ENCODE results near the gene FCGR2B. TPM values are rescaled to one million over a fixed set of nuclear protein-coding genes. Genes with fewer than 3 reads are reported as not detected.
A peak's percentile ranks its signal among the peaks of the same experiment; 100 is the strongest.

Gene FCGR2B
- total and polyA plus RNA-seq, 2 donors (not counting 3 experiments of a cell fraction or from before 2014, with no cell fraction given): not detected

GRCh38 chr1:161721738-161722343, 58.9 kb downstream of the FCGR2B start:
- H3K4me1 ChIP-seq (ENCODE audit: control insufficient read depth, extremely low read depth, insufficient read depth, low read length): peaks cover 6% of the 10 kb centered on the region
- TF ChIP-seq JUN (IDR thresholded peaks at IDR 0.05; ENCODE audit: borderline replicate concordance, insufficient read depth, insufficient read length, low read depth) (peak; percentile 20), EZH2 (IDR thresholded peaks at IDR 0.05; ENCODE audit: borderline replicate concordance, low read depth, low read length, severe bottlenecking) (no peak), FOS (IDR thresholded peaks at IDR 0.05; ENCODE audit: borderline replicate concordance, insufficient read depth, low read length) (peak; percentile 62), POLR2A (IDR thresholded peaks at IDR 0.05; ENCODE audit: low read depth, low read length) (no peak)
- H3K27me3 ChIP-seq (ENCODE audit: control insufficient read depth in 2 of 2, insufficient read depth in 2 of 2, low read length in 2 of 2): peaks cover 5 to 9% of the 10 kb centered on the region in 2 experiments
- ChIA-PET POLR2A (no interaction called here), CTCF (interaction anchor here (0.8 to 1.3 kb wide), 2 partner anchors 20 to 315 kb away, joined by 3 read pairs; no protein-coding TSS in a partner anchor)
- no peaks in the 10 kb centered on the region for H3K9me1 ChIP-seq (replicated peaks; ENCODE audit: control insufficient read depth, extremely low read depth, insufficient read depth, low read length)
- intact Hi-C loops (cut with micrococcal nuclease): no loop called here
- dilution Hi-C loops (cut with MboI; ENCODE audit: extremely low pct_ligation_motif_present, low sequenced_read_pairs): no loop called here
- H3K4me2 ChIP-seq (ENCODE audit: insufficient read depth, low read length): no peak overlapping the region
- no peak overlapping the region for H2AFZ ChIP-seq (ENCODE audit: low read depth, low read length)
- no peaks in the 10 kb centered on the region for H3K79me2 ChIP-seq (ENCODE audit: control insufficient read depth, insufficient read depth, low read length)
- H3K36me3 ChIP-seq (ENCODE audit: control insufficient read depth in 2 of 2, extremely low read depth in 1 of 2, insufficient read depth in 2 of 2, low read length in 2 of 2): no peaks in the 10 kb centered on the region
- FAIRE-seq (no peak), DNase-seq (ENCODE audit: low read depth, low spot score) (no peak)
- no TSS peak for BruUV-seq (replicated peaks)
- H4K20me1 ChIP-seq (replicated peaks; ENCODE audit: control insufficient read depth, extremely low read depth, insufficient read depth, low read length): no peaks in the 10 kb centered on the region
- H3K27ac ChIP-seq (ENCODE audit: insufficient read depth, low read depth, low read length): no peak overlapping the region
- no peak overlapping the region for H3K9ac ChIP-seq (replicated peaks; ENCODE audit: extremely low read depth, insufficient read depth, low read length)
- H3K4me3 ChIP-seq (replicated peaks in 1 of 3; ENCODE audit: insufficient read depth in 1 of 3, low read depth in 1 of 3, low read length in 3 of 3): no peak overlapping the region
- no peaks in the 10 kb centered on the region for H3K9me3 ChIP-seq (replicated peaks; ENCODE audit: control insufficient read depth, insufficient read depth, low read length)

- H3K9me1 ChIP-seq (replicated peaks; ENCODE audit: control insufficient read depth, extremely low read depth, insufficient read depth, low read length): no peaks in the 10 kb centered on the region
- no peak for FAIRE-seq
- intact Hi-C loops (cut with micrococcal nuclease): no loop called here
- no TSS peak for BruUV-seq (replicated peaks)
- H3K27ac ChIP-seq (ENCODE audit: insufficient read depth, low read depth, low read length): no peak overlapping the region
- CTCF ChIA-PET: interaction anchor here (0.8 to 1.3 kb wide), 2 partner anchors 19 to 315 kb away, joined by 3 read pairs; no protein-coding TSS in a partner anchor
- H3K36me3 ChIP-seq (ENCODE audit: control insufficient read depth in 2 of 2, extremely low read depth in 1 of 2, insufficient read depth in 2 of 2, low read length in 2 of 2): no peaks in the 10 kb centered on the region
- POLR2A ChIA-PET: no interaction called here
- H2AFZ ChIP-seq (ENCODE audit: low read depth, low read length): no peak overlapping the region
- dilution Hi-C loops (cut with MboI; ENCODE audit: extremely low pct_ligation_motif_present, low sequenced_read_pairs): no loop called here
- no peaks in the 10 kb centered on the region for H3K79me2 ChIP-seq (ENCODE audit: control insufficient read depth, insufficient read depth, low read length)
- H3K9me3 ChIP-seq (replicated peaks; ENCODE audit: control insufficient read depth, insufficient read depth, low read length): no peaks in the 10 kb centered on the region
- no peak for TF ChIP-seq MAX (IDR thresholded peaks at IDR 0.05; ENCODE audit: insufficient read depth, insufficient read length)
- no peak for TF ChIP-seq EZH2 (IDR thresholded peaks at IDR 0.05; ENCODE audit: borderline replicate concordance, low read depth, low read length, severe bottlenecking)
- no peak for TF ChIP-seq MYC (IDR thresholded peaks at IDR 0.05; ENCODE audit: low read depth, low read length)
- no peak for TF ChIP-seq FOS (IDR thresholded peaks at IDR 0.05; ENCODE audit: borderline replicate concordance, insufficient read depth, low read length)
- TF ChIP-seq GATA2 (IDR thresholded peaks at IDR 0.05; ENCODE audit: insufficient read depth, insufficient read length, low read depth, low read length): no peak
- no peak for TF ChIP-seq POLR2AphosphoS5 (IDR thresholded peaks at IDR 0.05; ENCODE audit: insufficient read depth, low read depth, low read length)
- no peak for TF ChIP-seq JUN (IDR thresholded peaks at IDR 0.05; ENCODE audit: borderline replicate concordance, insufficient read depth, insufficient read length, low read depth)
- TF ChIP-seq POLR2A (IDR thresholded peaks at IDR 0.05; ENCODE audit: low read depth, low read length): no peak
- peaks cover 9% of the 10 kb centered on the region for H3K4me1 ChIP-seq (ENCODE audit: control insufficient read depth, extremely low read depth, insufficient read depth, low read length)
- DNase-seq (ENCODE audit: low read depth, low spot score): no peak
- no peak overlapping the region for H3K4me2 ChIP-seq (ENCODE audit: insufficient read depth, low read length)
- H3K9ac ChIP-seq (replicated peaks; ENCODE audit: extremely low read depth, insufficient read depth, low read length): no peak overlapping the region
- peaks cover 2 to 5% of the 10 kb centered on the region in 2 experiments for H3K27me3 ChIP-seq (ENCODE audit: control insufficient read depth in 2 of 2, insufficient read depth in 2 of 2, low read length in 2 of 2)
- no peak overlapping the region for H3K4me3 ChIP-seq (replicated peaks in 1 of 3; ENCODE audit: insufficient read depth in 1 of 3, low read depth in 1 of 3, low read length in 3 of 3)
- H4K20me1 ChIP-seq (replicated peaks; ENCODE audit: control insufficient read depth, extremely low read depth, insufficient read depth, low read length): no peaks in the 10 kb centered on the region
Measured at GRCh38 chr1:161722406-161722805, 59.5 kb downstream of the FCGR2B start.

Data from endothelial cell of umbilical vein (primary cell).